Measurements from ENCODE around the gene EIF2AK2. TPM values are rescaled to one million over a fixed set of nuclear protein-coding genes. Genes with fewer than 3 reads are reported as not detected.
"Not testable (repeated sequence)": the region's sequence is repeated elsewhere in the genome, so short reads cannot be mapped to it uniquely, and the experiment has no call there.

The EIF2AK2 gene
- total RNA-seq = 10 to 100 TPM; 10.2 to 19.0 (median 13.3) TPM
- long read RNA-seq, partial matches to known transcripts = 2 of 4 reads
- long read RNA-seq, other reads (novel, unspliced or antisense) = 1 of 4 reads

- TF ChIP-seq POLR2A (IDR thresholded peaks at IDR 0.05) = peak; percentile 53
- TF ChIP-seq, protein P1, sequence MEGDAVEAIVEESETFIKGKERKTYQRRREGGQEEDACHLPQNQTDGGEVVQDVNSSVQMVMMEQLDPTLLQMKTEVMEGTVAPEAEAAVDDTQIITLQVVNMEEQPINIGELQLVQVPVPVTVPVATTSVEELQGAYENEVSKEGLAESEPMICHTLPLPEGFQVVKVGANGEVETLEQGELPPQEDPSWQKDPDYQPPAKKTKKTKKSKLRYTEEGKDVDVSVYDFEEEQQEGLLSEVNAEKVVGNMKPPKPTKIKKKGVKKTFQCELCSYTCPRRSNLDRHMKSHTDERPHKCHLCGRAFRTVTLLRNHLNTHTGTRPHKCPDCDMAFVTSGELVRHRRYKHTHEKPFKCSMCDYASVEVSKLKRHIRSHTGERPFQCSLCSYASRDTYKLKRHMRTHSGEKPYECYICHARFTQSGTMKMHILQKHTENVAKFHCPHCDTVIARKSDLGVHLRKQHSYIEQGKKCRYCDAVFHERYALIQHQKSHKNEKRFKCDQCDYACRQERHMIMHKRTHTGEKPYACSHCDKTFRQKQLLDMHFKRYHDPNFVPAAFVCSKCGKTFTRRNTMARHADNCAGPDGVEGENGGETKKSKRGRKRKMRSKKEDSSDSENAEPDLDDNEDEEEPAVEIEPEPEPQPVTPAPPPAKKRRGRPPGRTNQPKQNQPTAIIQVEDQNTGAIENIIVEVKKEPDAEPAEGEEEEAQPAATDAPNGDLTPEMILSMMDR (IDR thresholded peaks at IDR 0.05) = no peak
- Histone ChIP-seq H3K9me3 (no peaks in the 10 kb centered on the region), H3K36me3 (no peaks in the 10 kb centered on the region), H3K27ac (peak within 1 kb of the TSS; percentile 81 to 93 (median 92)), H3K27me3 (no peaks in the 10 kb centered on the region), H3K4me3 (peak within 1 kb of the TSS; percentile 76 to 96 (median 87)), H3K4me1 (peaks cover 0 to 8% (median 0%) of the 10 kb centered on the region in 4 donors)
- intact Hi-C loops (cut with DNase I) = no loop called here
- peak; percentile 94 to 97 (median 96) for ATAC-seq
- WGBS (ENCODE audit: insufficient coverage, low coverage, low lambda C conversion rate, missing lambda C conversion rate) = 13% methylated on average over 10 of the region's 55 CpGs
- peak; percentile 88 to 89 (median 88) for DNase-seq
Measured at GRCh38 chr2:37156857-37157714, at the start of gene EIF2AK2. Gene EIF2AK2 (minus strand): TSS chr2:37156980. CDS start chr2:37147806, 9,174 bp downstream.

DNA sequence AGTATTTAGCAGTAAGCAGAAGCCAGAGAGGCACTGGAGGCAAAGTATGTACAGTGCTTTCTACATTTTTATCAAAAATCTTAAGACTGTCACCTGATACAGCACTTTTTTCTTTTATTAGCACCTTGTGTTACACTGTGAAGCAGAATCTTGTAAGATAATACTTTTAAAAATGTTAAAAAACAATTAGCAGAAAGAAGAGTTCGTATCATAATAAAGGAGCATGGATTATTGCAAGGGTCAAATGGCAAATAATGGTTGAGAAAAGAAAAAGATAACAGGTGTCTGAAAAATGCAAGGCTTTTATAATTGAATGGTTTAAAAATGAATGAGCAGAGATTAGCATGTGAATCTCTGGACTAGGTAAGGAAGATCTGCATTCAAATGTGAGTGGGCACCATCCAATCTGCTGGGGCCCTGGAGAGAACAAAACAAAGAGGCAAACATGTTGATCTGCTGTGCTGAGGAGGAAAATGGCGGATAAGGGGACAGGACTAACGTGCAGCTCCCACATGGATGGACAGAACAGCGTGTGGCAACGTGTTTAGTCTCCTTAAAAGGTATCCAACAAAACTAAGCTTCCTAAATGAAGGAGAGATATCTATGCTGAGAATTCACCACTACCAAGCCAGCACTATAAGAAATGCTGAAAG is 49.0 kb upstream of the EIF2AK2 start:
- Histone ChIP-seq H3K9me3 (peaks cover 0 to 3% (median 0%) of the 10 kb centered on the region in 4 donors), H3K27ac (no peak overlapping the region), H3K27me3 (no peaks in the 10 kb centered on the region), H3K4me3 (no peak overlapping the region), H3K4me1 (no peaks in the 10 kb centered on the region), H3K36me3 (peaks cover 0 to 54% (median 33%) of the 10 kb centered on the region in 4 donors)
- no peak for DNase-seq
- intact Hi-C loops (cut with DNase I) = no loop called here
- no peak for ATAC-seq
- whole genome bisulfite sequencing (ENCODE audit: insufficient coverage, low coverage, low lambda C conversion rate, missing lambda C conversion rate) = 97% methylated on average over 5 of the region's 5 CpGs
- TF ChIP-seq, protein P1 (IDR thresholded peaks at IDR 0.05) = no peak
- TF ChIP-seq POLR2A (IDR thresholded peaks at IDR 0.05) = no peak

- H3K9me3 ChIP-seq; H3K4me1 ChIP-seq; H3K27me3 ChIP-seq; ATAC-seq; H3K27ac ChIP-seq; intact Hi-C loops (cut with DNase I); DNase-seq; H3K4me3 ChIP-seq: not testable (repeated sequence)
- 87% methylated on average over 7 of the region's 8 CpGs for WGBS (ENCODE audit: insufficient coverage, low coverage, low lambda C conversion rate, missing lambda C conversion rate)
- peaks cover 0 to 53% (median 30%) of the 10 kb centered on the region in 4 donors for H3K36me3 ChIP-seq
Measured at GRCh38 chr2:37205071-37205661, 48.4 kb upstream of the EIF2AK2 start.

GRCh38 chr2:37203708-37204107 is 46.9 kb upstream of the EIF2AK2 start:
- DNase-seq (no peak), ATAC-seq (no peak)
- H3K4me3 ChIP-seq = no peak overlapping the region
- 100% methylated on average over 1 of the region's 2 CpGs for WGBS (ENCODE audit: insufficient coverage, low coverage, low lambda C conversion rate, missing lambda C conversion rate)
- H3K27me3 ChIP-seq = no peaks in the 10 kb centered on the region
- H3K27ac ChIP-seq = no peak overlapping the region
- TF ChIP-seq, protein P1 (IDR thresholded peaks at IDR 0.05) = no peak
- TF ChIP-seq POLR2A (IDR thresholded peaks at IDR 0.05) = no peak
- peaks cover 0 to 39% (median 21%) of the 10 kb centered on the region in 4 donors for H3K36me3 ChIP-seq
- peaks cover 0 to 3% (median 0%) of the 10 kb centered on the region in 4 donors for H3K9me3 ChIP-seq
- no peaks in the 10 kb centered on the region for H3K4me1 ChIP-seq
- intact Hi-C loops (cut with DNase I) = no loop called here
